GM23338 (cell line): ENCODE data around the gene MAPKAPK2. TPM values are rescaled to one million over a fixed set of nuclear protein-coding genes. Genes with fewer than 3 reads are reported as not detected.
A peak's percentile ranks its signal among the peaks of the same experiment; 100 is the strongest.

Experiments
- ATAC-seq: fragments of 200-7000 bp; cut with Tn5 transposase; 3 replicates; pipeline ENCODE4 v1.9.1; 2020
- DNase-seq: peaks from one replicate; pipeline ENCODE4 v3.0.0-alpha.2; 2015; ENCODE audit warnings: low spot score
- H2AFZ ChIP-seq: fragments of 200-600 bp; sonication (generic); 2 replicates; pipeline ENCODE4 v1.8.0; 2016; ENCODE audit warnings: antibody characterized with exemption, mild to moderate bottlenecking, moderate library complexity
- H3F3A ChIP-seq: fragments of 200-600 bp; sonication (generic); replicated peaks from 2 replicates; pipeline ENCODE4 v1.8.0; 2017; ENCODE audit warnings: antibody characterized with exemption, mixed run types, low read depth
- H3K27ac ChIP-seq: fragments of 200-600 bp; sonication (generic); 2 replicates; pipeline ENCODE4 v1.6.1; 2016; ENCODE audit warnings: low read depth
- H3K27me3 ChIP-seq: fragments of 200-600 bp; sonication (generic); 2 replicates; pipeline ENCODE4 v1.8.0; 2016; ENCODE audit warnings: mild to moderate bottlenecking, mixed run types, moderate library complexity; ENCODE audit not compliant: insufficient read depth
- H3K36me3 ChIP-seq: fragments of 200-600 bp; sonication (generic); 2 replicates; pipeline ENCODE4 v1.8.0; 2016; ENCODE audit warnings: mild to moderate bottlenecking; ENCODE audit not compliant: insufficient read depth
- H3K4me1 ChIP-seq: fragments of 200-600 bp; sonication (generic); 2 replicates; pipeline ENCODE4 v1.8.0; 2016; ENCODE audit warnings: mild to moderate bottlenecking, moderate library complexity; ENCODE audit not compliant: insufficient read depth
- H3K4me2 ChIP-seq: fragments of 200-600 bp; sonication (generic); 2 replicates; pipeline ENCODE4 v1.7.1; 2017; ENCODE audit warnings: mixed run types
- H3K4me3 ChIP-seq: fragments of 200-600 bp; sonication (generic); 2 replicates; pipeline ENCODE4 v1.6.1; 2016; ENCODE audit warnings: mixed run types
- H3K79me2 ChIP-seq: fragments of 200-600 bp; sonication (generic); replicated peaks from 2 replicates; pipeline ENCODE4 v1.8.0; 2017; ENCODE audit warnings: mild to moderate bottlenecking; ENCODE audit not compliant: insufficient read depth
- H3K9me2 ChIP-seq: fragments of 200-600 bp; sonication (generic); 2 replicates; pipeline ENCODE4 v1.8.0; 2017; ENCODE audit not compliant: insufficient read depth
- H4K20me1 ChIP-seq: fragments of 200-600 bp; sonication (generic); replicated peaks from 2 replicates; pipeline ENCODE4 v1.8.0; 2017; ENCODE audit warnings: mild to moderate bottlenecking; ENCODE audit not compliant: insufficient read depth
- H3K27ac Mint-ChIP-seq: 2 replicates; pipeline ENCODE4 v1.8.0; 2020; ENCODE audit warnings: inconsistent platforms, mild to moderate bottlenecking, moderate library complexity, mixed read lengths
- H3K27me3 Mint-ChIP-seq: 3 replicates; pipeline ENCODE4 v1.8.0; 2022; ENCODE audit warnings: low read depth, mild to moderate bottlenecking, moderate library complexity, mixed read lengths, inconsistent platforms; ENCODE audit not compliant: insufficient read depth, poor library complexity
- H3K36me3 Mint-ChIP-seq: 3 replicates; pipeline ENCODE4 v1.8.0; 2021; ENCODE audit warnings: low read depth, mild to moderate bottlenecking, inconsistent platforms, moderate library complexity, mixed read lengths
- H3K4me1 Mint-ChIP-seq: 3 replicates; pipeline ENCODE4 v1.8.0; 2020; ENCODE audit warnings: mild to moderate bottlenecking, inconsistent platforms, mixed read lengths
- H3K4me3 Mint-ChIP-seq: 3 replicates; pipeline ENCODE4 v1.8.0; 2021; ENCODE audit warnings: moderate library complexity, mild to moderate bottlenecking, inconsistent platforms, mixed read lengths
- H3K9me3 Mint-ChIP-seq: 3 replicates; pipeline ENCODE4 v1.8.0; 2020; ENCODE audit warnings: moderate library complexity, mild to moderate bottlenecking, inconsistent platforms, mixed read lengths
- CREB1 ChIP-seq: fragments of 250-450 bp; sonication (Bioruptor Pico); IDR thresholded peaks from 2 replicates; pipeline ENCODE4 v1.5.0; 2020; ENCODE audit warnings: low read depth, mild to moderate bottlenecking, moderate library complexity
- CTCF ChIP-seq, 2 experiments: fragments of 200-600 bp in 1 of 2; sonication (generic) in 1 of 2; conservative IDR thresholded peaks; 2 replicates each; pipeline versions ENCODE4 v1.5.1 to v1.6.1; 2016 to 2017; ENCODE audit warnings: antibody characterized with exemption in 2 of 2, low read depth in 2 of 2, mild to moderate bottlenecking in 2 of 2, moderate library complexity in 1 of 2
- ETS1 ChIP-seq: IDR thresholded peaks from 2 replicates; pipeline ENCODE4 v1.6.1; 2016; ENCODE audit warnings: antibody characterized with exemption
- EZH2 ChIP-seq: fragments of 200-600 bp; sonication (generic); IDR thresholded peaks from one replicate; pipeline ENCODE4 v1.8.0; 2017; ENCODE audit warnings: antibody characterized with exemption, mild to moderate bottlenecking, low read depth; ENCODE audit not compliant: unreplicated experiment
- JUNB ChIP-seq: IDR thresholded peaks from one replicate; pipeline ENCODE4 v1.6.1; 2016; ENCODE audit warnings: antibody characterized with exemption; ENCODE audit not compliant: unreplicated experiment
- NANOG ChIP-seq: IDR thresholded peaks from 2 replicates; pipeline ENCODE4 v1.6.1; 2016; ENCODE audit warnings: antibody characterized with exemption, borderline replicate concordance
- POLR2AphosphoS5 ChIP-seq: IDR thresholded peaks from 2 replicates; pipeline ENCODE4 v1.6.1; 2016; ENCODE audit warnings: antibody characterized with exemption, low read depth
- STAT1 ChIP-seq: IDR thresholded peaks from one replicate; pipeline ENCODE4 v1.6.1; 2016; ENCODE audit warnings: antibody characterized with exemption; ENCODE audit not compliant: unreplicated experiment
- ZNF114 ChIP-seq: fragments of 250-450 bp; sonication (Bioruptor Pico); IDR thresholded peaks from 2 replicates; pipeline ENCODE4 v1.5.0; 2020; ENCODE audit warnings: mild to moderate bottlenecking, moderate library complexity
- ZNF462 ChIP-seq: fragments of 250-450 bp; sonication (Bioruptor Pico); IDR thresholded peaks from 2 replicates; pipeline ENCODE4 v1.5.0; 2020; ENCODE audit warnings: mild to moderate bottlenecking, moderate library complexity
- polyA plus RNA-seq: library from polyadenylated mRNA; unstranded; fragments of >200 nt; fragmentation: Nextera tagmentation; extraction: Ambion mirVana; gene quantifications from 2 replicates; pipeline ENCODE4 v1.2.1, GENCODE V29; 2016
- total RNA-seq: library from RNA; depleted of rRNA; stranded (reverse); fragments of >200 nt; shearing (Covaris generic); gene quantifications from 2 replicates; pipeline ENCODE4 v1.2.3, GENCODE V29; 2014

MAPKAPK2 gene
- total and polyA plus RNA-seq, 2 experiments from 2014 or later = 10.1 to 30.4 TPM

- no peaks in the 10 kb centered on the region; the same call in 1 of the 2 replicates for H3K36me3 ChIP-seq
- peaks cover 5% of the 10 kb centered on the region for H3K27me3 Mint-ChIP-seq
- H3K27me3 ChIP-seq = no peaks in the 10 kb centered on the region
- H3K27ac ChIP-seq = no peak overlapping the region
- H3K9me2 ChIP-seq = no peaks in the 10 kb centered on the region
- no peaks in the 10 kb centered on the region for H3K9me3 Mint-ChIP-seq
- peaks cover 14% of the 10 kb centered on the region for H3K4me1 Mint-ChIP-seq
- H3K4me3 Mint-ChIP-seq = no peak overlapping the region
- H3K4me3 ChIP-seq = no peak overlapping the region
- ATAC-seq = no peak
- no peak overlapping the region for H2AFZ ChIP-seq
- H3K79me2 ChIP-seq = peaks cover 20% of the 10 kb centered on the region; the same call in 1 of the 2 replicates
- H3K36me3 Mint-ChIP-seq = peaks cover 18% of the 10 kb centered on the region
- peak overlapping the region; percentile 80; the same call in 1 of the 2 replicates for H3K27ac Mint-ChIP-seq
- peaks cover 32% of the 10 kb centered on the region for H4K20me1 ChIP-seq
- TF ChIP-seq ZNF462 = no peak
- TF ChIP-seq CTCF (conservative IDR thresholded peaks at IDR 0.05; ENCODE audit: low read depth in 2 of 2) = no peak
- no peak for TF ChIP-seq STAT1
- no peak for TF ChIP-seq ETS1
- TF ChIP-seq CREB1 (CRISPR knock-in tag) = no peak
- TF ChIP-seq POLR2AphosphoS5 = no peak
- no peak for TF ChIP-seq JUNB
- TF ChIP-seq NANOG = no peak
- no peak for TF ChIP-seq ZNF114 (CRISPR knock-in tag)
- no peak for TF ChIP-seq EZH2
- DNase-seq = no peak
- no peaks in the 10 kb centered on the region for H3F3A ChIP-seq
- H3K4me1 ChIP-seq = peaks cover 13% of the 10 kb centered on the region
- no peak overlapping the region for H3K4me2 ChIP-seq
Measured at GRCh38 chr1:206728697-206728987, 43.9 kb downstream of the MAPKAPK2 start.
